ENCODE results near the gene BHLHE41.

BHLHE41 gene

DNA sequence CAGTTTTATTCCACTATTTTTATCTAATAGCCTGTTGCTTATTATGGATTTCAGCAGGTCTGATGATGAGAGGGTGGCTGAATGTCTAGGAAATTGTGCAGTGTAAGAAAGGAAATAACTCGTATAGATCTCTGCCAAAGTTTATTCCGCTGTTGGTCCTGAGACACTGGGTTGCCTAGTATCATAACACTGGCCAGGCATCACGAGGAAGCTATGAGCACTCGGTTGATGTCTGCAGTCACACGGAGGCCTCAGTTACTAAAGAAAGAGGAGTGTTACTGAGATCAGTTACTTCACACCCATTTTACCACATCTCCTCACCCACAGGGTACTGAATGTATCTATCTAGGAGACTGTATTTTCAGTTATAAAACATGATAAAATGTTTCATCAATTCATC lies 21.9 kb downstream of the BHLHE41 start:
- Histone ChIP-seq H3K27ac (ENCODE audit: low read depth, low read length) (no peak overlapping the region), H3K36me3 (ENCODE audit: control insufficient read depth in 1 of 2, insufficient read depth in 2 of 2, low read length in 2 of 2) (no peaks in the 10 kb centered on the region), H3K9me3 (ENCODE audit: control insufficient read depth in 1 of 2, low read length in 2 of 2) (no peaks in the 10 kb centered on the region), H3K9ac (ENCODE audit: low read depth in 1 of 2, low read length in 2 of 2) (no peak overlapping the region), H3K4me3 (ENCODE audit: low read depth in 1 of 2, low read length in 2 of 2) (no peak overlapping the region), H3K27me3 (ENCODE audit: control insufficient read depth in 1 of 2, insufficient read depth in 2 of 2, low read length in 2 of 2) (no peaks in the 10 kb centered on the region), H3K4me1 (ENCODE audit: control insufficient read depth in 1 of 2, insufficient read depth in 2 of 2, low read length in 2 of 2) (peaks cover 7 to 13% of the 10 kb centered on the region in 2 donors)

DNA sequence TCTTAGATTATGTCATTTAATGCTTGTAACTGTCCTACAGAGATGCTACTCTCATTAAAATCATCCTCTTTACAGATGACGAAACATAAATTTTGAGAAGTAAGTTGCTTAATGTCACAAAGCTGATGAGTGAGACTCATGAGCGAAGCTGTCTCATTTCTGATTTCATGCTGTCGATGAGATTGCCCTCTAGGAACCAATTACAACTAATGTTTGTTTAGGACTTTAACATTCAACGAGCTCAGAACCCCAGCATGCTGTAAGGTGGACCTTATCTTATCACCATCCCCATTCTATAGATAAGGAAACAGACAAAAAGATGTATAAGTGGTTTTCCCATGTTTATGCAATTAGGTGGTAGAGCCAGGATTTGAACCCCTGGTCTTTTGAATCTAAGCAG lies 23.1 kb downstream of the BHLHE41 start:
- Histone ChIP-seq H3K4me3 (ENCODE audit: low read depth in 1 of 2, low read length in 2 of 2) (peak overlapping the region in 1 of 2 donors; percentile 39), H3K27me3 (ENCODE audit: control insufficient read depth in 1 of 2, insufficient read depth in 2 of 2, low read length in 2 of 2) (no peaks in the 10 kb centered on the region), H3K9me3 (ENCODE audit: control insufficient read depth in 1 of 2, low read length in 2 of 2) (no peaks in the 10 kb centered on the region), H3K9ac (ENCODE audit: low read depth in 1 of 2, low read length in 2 of 2) (peak overlapping the region in 1 of 2 donors; percentile 10), H3K36me3 (ENCODE audit: control insufficient read depth in 1 of 2, insufficient read depth in 2 of 2, low read length in 2 of 2) (no peaks in the 10 kb centered on the region), H3K4me1 (ENCODE audit: control insufficient read depth in 1 of 2, insufficient read depth in 2 of 2, low read length in 2 of 2) (peaks cover 7 to 13% of the 10 kb centered on the region in 2 donors), H3K27ac (ENCODE audit: low read depth, low read length) (no peak overlapping the region)

DNA sequence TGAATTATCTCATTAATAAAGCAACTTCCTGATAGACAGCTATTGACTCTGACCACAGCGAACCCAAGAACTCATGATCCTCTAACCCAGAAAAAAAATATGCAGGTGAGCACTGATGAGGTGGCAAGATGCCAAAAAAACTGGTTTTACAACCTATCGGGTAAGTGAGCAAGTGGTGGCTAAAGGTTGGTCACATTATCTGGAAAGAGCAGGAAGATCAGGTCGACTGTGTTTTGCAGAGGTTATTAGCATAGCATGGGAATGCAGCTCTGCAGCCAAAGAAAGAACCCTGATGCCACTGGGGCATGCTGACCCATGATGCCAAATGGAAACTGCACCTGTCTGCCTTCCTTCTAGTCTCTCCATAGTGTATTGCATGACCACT lies 23.5 kb downstream of the BHLHE41 start:
- H3K36me3 ChIP-seq (ENCODE audit: control insufficient read depth in 1 of 2, insufficient read depth in 2 of 2, low read length in 2 of 2) = no peaks in the 10 kb centered on the region
- H3K27ac ChIP-seq (ENCODE audit: low read depth, low read length) = no peak overlapping the region
- H3K9me3 ChIP-seq (ENCODE audit: control insufficient read depth in 1 of 2, low read length in 2 of 2) = no peaks in the 10 kb centered on the region
- peaks cover 7 to 13% of the 10 kb centered on the region in 2 donors for H3K4me1 ChIP-seq (ENCODE audit: control insufficient read depth in 1 of 2, insufficient read depth in 2 of 2, low read length in 2 of 2)
- H3K27me3 ChIP-seq (ENCODE audit: control insufficient read depth in 1 of 2, insufficient read depth in 2 of 2, low read length in 2 of 2) = no peaks in the 10 kb centered on the region
- H3K4me3 ChIP-seq (ENCODE audit: low read depth in 1 of 2, low read length in 2 of 2) = peak overlapping the region; percentile 22 to 39
- no peak overlapping the region for H3K9ac ChIP-seq (ENCODE audit: low read depth in 1 of 2, low read length in 2 of 2)

DNA sequence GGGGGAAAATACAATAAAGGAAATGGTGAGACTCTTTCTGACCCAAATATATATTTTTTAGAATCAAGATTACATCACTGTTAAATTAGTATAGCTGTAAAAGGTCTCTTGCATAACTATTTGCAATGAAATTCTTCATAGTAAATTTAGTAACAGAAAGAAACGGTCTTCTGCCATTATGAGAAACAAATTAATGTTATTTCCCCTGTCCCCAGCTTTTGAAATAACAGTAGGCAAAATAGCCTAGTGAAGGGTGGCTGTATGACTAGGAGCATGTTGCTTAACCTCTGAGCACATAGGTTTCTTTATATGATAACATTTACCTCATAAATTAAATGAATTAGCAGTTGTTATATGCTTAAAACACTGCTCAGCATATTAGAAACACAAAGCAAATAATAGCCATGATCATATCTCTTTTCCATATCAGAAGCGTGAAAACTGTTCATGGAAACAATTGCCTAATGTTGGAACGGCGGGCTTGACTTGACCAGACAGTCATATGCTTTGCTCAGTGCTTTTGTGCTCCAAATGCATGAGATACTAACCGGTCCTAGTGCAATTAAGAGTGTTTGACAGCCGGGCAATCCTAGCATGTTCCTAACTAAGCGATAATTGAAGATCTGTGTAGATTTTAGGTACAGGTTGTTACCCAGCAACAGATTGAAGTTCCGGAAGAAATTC lies 24.0 kb downstream of the BHLHE41 start:
- peaks cover 7 to 13% of the 10 kb centered on the region in 2 donors for H3K4me1 ChIP-seq (ENCODE audit: control insufficient read depth in 1 of 2, insufficient read depth in 2 of 2, low read length in 2 of 2)
- peak overlapping the region in 1 of 2 donors; percentile 22 for H3K4me3 ChIP-seq (ENCODE audit: low read depth in 1 of 2, low read length in 2 of 2)
- H3K27me3 ChIP-seq (ENCODE audit: control insufficient read depth in 1 of 2, insufficient read depth in 2 of 2, low read length in 2 of 2) = no peaks in the 10 kb centered on the region
- H3K27ac ChIP-seq (ENCODE audit: low read depth, low read length) = no peak overlapping the region
- no peaks in the 10 kb centered on the region for H3K36me3 ChIP-seq (ENCODE audit: control insufficient read depth in 1 of 2, insufficient read depth in 2 of 2, low read length in 2 of 2)
- H3K9ac ChIP-seq (ENCODE audit: low read depth in 1 of 2, low read length in 2 of 2) = no peak overlapping the region
- H3K9me3 ChIP-seq (ENCODE audit: control insufficient read depth in 1 of 2, low read length in 2 of 2) = no peaks in the 10 kb centered on the region

DNA sequence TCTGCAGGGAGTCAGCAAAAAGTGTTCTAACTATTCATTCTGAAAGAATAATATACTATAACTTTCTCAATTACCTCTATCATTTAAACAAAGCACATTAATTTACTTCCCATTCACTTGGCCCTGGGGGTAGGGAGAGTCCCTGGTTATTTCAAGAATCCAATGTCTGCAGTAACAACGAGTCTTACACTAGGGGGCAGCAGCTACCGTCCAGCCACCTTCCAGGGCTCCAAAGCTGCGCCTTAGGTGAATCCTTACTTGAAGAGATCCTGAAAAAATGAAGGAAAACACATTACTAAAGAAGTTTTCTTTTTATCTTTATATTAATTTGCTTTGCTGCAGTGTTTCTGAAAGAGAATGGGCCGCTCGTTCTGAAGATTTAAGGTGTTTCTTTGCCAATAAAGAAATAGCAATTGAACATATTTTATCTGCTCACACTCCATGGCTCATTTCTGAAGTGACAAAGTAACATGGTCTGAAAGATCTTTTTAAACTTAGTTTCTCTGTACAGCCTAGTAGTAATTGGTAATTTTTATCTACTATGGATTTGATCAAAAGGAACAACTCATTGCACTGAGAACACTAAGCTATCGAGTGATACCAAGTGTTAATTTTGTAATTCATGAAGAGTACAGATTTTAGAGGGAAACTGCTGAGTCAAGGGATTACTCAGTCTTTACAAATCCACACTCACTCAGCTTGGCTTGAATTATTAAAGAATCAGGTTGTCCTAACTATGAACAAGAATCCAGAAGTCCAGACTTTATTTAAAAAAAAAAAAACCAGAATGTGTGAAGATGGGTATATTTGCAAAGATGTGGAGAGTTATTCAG lies 27.6 kb downstream of the BHLHE41 start:
- H3K27ac ChIP-seq (ENCODE audit: low read depth, low read length) = no peak overlapping the region
- H3K4me1 ChIP-seq (ENCODE audit: control insufficient read depth in 1 of 2, insufficient read depth in 2 of 2, low read length in 2 of 2) = peaks cover 7 to 13% of the 10 kb centered on the region in 2 donors
- no peak overlapping the region for H3K4me3 ChIP-seq (ENCODE audit: low read depth in 1 of 2, low read length in 2 of 2)
- no peaks in the 10 kb centered on the region for H3K9me3 ChIP-seq (ENCODE audit: control insufficient read depth in 1 of 2, low read length in 2 of 2)
- H3K9ac ChIP-seq (ENCODE audit: low read depth in 1 of 2, low read length in 2 of 2) = no peak overlapping the region
- H3K36me3 ChIP-seq (ENCODE audit: control insufficient read depth in 1 of 2, insufficient read depth in 2 of 2, low read length in 2 of 2) = no peaks in the 10 kb centered on the region
- H3K27me3 ChIP-seq (ENCODE audit: control insufficient read depth in 1 of 2, insufficient read depth in 2 of 2, low read length in 2 of 2) = no peaks in the 10 kb centered on the region

DNA sequence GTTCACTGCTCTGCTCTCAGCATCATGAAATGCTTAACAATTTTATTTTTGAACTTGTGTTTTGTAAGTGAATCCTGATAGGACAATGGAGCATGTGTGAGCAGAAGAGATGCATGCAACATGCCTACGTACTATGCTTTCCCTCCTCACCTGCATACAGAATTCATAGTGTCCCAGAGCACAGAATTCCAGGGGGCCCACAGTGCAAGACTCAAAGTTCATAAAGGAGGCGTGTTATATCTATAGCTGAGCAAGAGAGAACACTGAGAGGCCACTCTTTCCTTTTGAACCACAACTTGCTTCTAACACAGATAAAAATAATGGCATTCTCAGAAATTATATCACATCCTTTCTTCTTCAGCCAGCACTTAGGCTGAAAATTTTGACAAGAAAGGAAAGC lies 28.8 kb downstream of the BHLHE41 start:
- Histone ChIP-seq H3K27me3 (ENCODE audit: control insufficient read depth in 1 of 2, insufficient read depth in 2 of 2, low read length in 2 of 2) (no peaks in the 10 kb centered on the region), H3K4me1 (ENCODE audit: control insufficient read depth in 1 of 2, insufficient read depth in 2 of 2, low read length in 2 of 2) (peaks cover 0 to 5% of the 10 kb centered on the region in 2 donors), H3K27ac (ENCODE audit: low read depth, low read length) (no peak overlapping the region), H3K36me3 (ENCODE audit: control insufficient read depth in 1 of 2, insufficient read depth in 2 of 2, low read length in 2 of 2) (no peaks in the 10 kb centered on the region), H3K4me3 (ENCODE audit: low read depth in 1 of 2, low read length in 2 of 2) (no peak overlapping the region), H3K9ac (ENCODE audit: low read depth in 1 of 2, low read length in 2 of 2) (no peak overlapping the region), H3K9me3 (ENCODE audit: control insufficient read depth in 1 of 2, low read length in 2 of 2) (no peaks in the 10 kb centered on the region)

DNA sequence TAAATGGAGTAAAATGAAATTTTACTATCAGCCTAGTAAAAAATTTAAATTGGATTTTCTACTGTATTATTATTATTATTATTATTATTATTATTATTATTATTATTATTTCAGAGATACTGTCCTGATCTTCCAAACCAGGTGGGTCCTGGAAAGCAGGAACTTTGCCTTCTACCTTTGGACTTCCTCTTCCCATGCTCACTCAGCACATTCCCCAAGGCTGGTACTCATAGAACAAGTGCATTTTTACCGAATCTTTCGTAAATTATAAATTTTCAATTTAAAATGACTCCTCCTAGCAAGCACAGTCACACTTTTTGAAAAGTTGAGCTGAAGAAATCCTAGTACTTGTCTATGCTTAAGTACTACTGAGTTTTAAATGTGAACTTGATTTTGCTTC lies 29.7 kb downstream of the BHLHE41 start:
- no peak overlapping the region for H3K4me3 ChIP-seq (ENCODE audit: low read depth in 1 of 2, low read length in 2 of 2)
- no peaks in the 10 kb centered on the region for H3K9me3 ChIP-seq (ENCODE audit: control insufficient read depth in 1 of 2, low read length in 2 of 2)
- H3K9ac ChIP-seq (ENCODE audit: low read depth in 1 of 2, low read length in 2 of 2) = no peak overlapping the region
- H3K4me1 ChIP-seq (ENCODE audit: control insufficient read depth in 1 of 2, insufficient read depth in 2 of 2, low read length in 2 of 2) = no peaks in the 10 kb centered on the region
- H3K36me3 ChIP-seq (ENCODE audit: control insufficient read depth in 1 of 2, insufficient read depth in 2 of 2, low read length in 2 of 2) = no peaks in the 10 kb centered on the region
- no peak overlapping the region for H3K27ac ChIP-seq (ENCODE audit: low read depth, low read length)
- no peaks in the 10 kb centered on the region for H3K27me3 ChIP-seq (ENCODE audit: control insufficient read depth in 1 of 2, insufficient read depth in 2 of 2, low read length in 2 of 2)

DNA sequence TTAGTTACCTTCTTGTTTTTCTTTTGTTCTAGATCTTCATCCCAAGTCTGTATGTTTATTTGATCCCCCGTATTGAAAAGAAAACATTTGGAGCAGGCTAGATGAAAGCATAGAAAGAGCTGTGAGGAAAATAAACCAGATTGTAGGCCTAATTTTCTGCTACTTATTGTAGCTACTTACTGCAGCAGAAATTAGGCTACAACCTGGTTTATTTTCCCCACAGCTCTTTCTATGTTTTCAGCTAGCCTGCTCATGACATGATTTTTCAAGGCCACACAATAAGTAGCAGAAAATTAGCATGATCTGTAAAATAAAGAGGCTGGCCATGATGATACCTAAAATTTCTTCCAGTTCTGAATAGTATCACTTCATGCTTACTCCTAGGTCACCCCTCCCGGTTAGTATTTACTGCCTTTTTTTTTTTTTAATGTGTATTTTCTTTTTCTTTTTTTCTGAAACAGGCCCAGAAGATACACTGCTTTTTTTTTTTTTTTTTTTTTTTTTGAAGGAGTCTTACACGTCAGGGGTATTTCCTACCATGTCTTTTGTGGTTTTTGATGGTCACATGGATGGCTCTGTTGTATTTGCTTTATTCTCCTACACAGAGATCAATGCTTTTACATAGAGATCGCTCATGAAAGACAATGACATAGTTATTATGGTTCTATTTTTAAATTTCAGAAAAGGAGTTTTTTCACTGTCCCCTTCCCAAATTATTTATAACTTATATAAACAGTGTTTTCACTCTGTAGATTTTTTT lies 32.3 kb downstream of the BHLHE41 start:
- Histone ChIP-seq H3K4me3 (ENCODE audit: low read depth in 1 of 2, low read length in 2 of 2) (no peak overlapping the region), H3K27me3 (ENCODE audit: control insufficient read depth in 1 of 2, insufficient read depth in 2 of 2, low read length in 2 of 2) (no peaks in the 10 kb centered on the region), H3K9me3 (ENCODE audit: control insufficient read depth in 1 of 2, low read length in 2 of 2) (no peaks in the 10 kb centered on the region), H3K9ac (ENCODE audit: low read depth in 1 of 2, low read length in 2 of 2) (no peak overlapping the region), H3K4me1 (ENCODE audit: control insufficient read depth in 1 of 2, insufficient read depth in 2 of 2, low read length in 2 of 2) (no peaks in the 10 kb centered on the region), H3K27ac (ENCODE audit: low read depth, low read length) (no peak overlapping the region), H3K36me3 (ENCODE audit: control insufficient read depth in 1 of 2, insufficient read depth in 2 of 2, low read length in 2 of 2) (no peaks in the 10 kb centered on the region)

DNA sequence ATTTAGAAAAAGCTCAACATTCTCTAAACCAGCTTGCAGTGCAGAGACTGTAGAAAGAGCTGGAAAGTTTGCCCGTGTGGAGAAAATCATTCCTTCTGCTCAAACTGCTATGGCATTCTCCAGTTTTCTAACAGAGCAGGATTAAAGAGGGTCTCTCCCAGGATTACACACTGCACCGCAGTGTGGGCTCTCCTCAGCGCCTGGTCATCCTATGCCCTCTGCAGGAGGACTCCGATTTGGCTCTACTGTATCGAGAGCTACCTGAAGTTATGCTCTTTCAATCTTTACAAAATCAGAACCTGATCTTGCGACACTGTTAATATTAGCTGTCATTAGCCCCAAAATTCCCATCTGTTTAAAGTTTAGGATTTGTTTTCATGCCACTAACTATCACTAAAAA lies 33.0 kb downstream of the BHLHE41 start:
- Histone ChIP-seq H3K9ac (ENCODE audit: low read depth in 1 of 2, low read length in 2 of 2) (no peak overlapping the region), H3K36me3 (ENCODE audit: control insufficient read depth in 1 of 2, insufficient read depth in 2 of 2, low read length in 2 of 2) (no peaks in the 10 kb centered on the region), H3K4me1 (ENCODE audit: control insufficient read depth in 1 of 2, insufficient read depth in 2 of 2, low read length in 2 of 2) (no peaks in the 10 kb centered on the region), H3K27ac (ENCODE audit: low read depth, low read length) (no peak overlapping the region), H3K4me3 (ENCODE audit: low read depth in 1 of 2, low read length in 2 of 2) (no peak overlapping the region), H3K9me3 (ENCODE audit: control insufficient read depth in 1 of 2, low read length in 2 of 2) (no peaks in the 10 kb centered on the region), H3K27me3 (ENCODE audit: control insufficient read depth in 1 of 2, insufficient read depth in 2 of 2, low read length in 2 of 2) (no peaks in the 10 kb centered on the region)

Data from duodenal mucosa (tissue), 2 donors.